GM18502 (cell line): ENCODE results near the gene TOX2.

Experiments used
- ATAC-seq: cut with Tn5 transposase; IDR thresholded peaks from one replicate; pipeline ENCODE4 v1.9.1; 2021; ENCODE audit warnings: mild to moderate bottlenecking; ENCODE audit not compliant: unreplicated experiment, poor library complexity

Gene TOX2, protein sequence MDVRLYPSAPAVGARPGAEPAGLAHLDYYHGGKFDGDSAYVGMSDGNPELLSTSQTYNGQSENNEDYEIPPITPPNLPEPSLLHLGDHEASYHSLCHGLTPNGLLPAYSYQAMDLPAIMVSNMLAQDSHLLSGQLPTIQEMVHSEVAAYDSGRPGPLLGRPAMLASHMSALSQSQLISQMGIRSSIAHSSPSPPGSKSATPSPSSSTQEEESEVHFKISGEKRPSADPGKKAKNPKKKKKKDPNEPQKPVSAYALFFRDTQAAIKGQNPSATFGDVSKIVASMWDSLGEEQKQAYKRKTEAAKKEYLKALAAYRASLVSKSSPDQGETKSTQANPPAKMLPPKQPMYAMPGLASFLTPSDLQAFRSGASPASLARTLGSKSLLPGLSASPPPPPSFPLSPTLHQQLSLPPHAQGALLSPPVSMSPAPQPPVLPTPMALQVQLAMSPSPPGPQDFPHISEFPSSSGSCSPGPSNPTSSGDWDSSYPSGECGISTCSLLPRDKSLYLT

DNA sequence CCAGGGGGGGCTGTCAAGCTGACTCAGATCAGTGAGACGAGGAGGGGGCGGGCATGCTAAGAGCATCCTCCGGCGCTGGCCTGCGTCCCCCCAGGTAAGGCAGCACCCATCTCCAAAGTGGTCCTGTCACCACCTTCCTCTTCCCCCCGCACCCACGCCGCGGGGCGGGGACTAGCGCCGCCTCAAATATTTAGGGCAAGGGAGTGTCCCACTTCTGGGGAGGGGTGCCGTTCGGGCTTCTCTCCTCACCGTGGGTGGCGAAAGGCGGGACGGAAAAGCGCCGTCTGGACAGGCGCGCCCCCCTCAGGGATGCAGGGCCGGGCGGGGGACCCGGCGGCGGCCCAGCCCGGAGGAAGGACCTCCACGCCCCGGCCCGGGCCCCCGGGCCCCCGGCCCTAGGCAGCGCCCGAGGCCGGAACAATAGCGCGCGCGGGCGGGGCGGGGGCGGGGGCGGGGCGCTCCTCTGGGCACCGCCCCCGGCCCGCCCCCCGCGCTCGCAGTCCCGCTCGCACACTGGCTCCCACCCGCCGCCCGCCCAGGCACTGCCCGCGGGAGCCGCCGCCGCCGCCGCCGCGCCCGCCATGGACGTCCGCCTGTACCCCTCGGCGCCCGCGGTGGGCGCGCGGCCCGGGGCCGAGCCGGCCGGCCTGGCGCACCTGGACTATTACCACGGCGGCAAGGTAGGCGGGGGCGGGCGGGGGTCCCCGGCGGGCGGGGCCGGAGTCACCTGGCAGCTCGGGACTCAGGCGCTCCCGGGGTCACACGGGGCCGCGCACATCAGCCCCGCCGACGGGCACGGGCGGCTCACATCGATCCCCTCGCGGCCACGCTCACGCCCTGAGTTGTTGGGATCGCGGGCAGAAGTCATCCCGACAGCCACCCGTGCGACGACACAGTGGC lies at the start of gene TOX2:
Gene TOX2 (plus strand): TSS at position 542 of the 900 bp plus-strand sequence. CDS start 40 bp downstream, at position 582.
- ATAC-seq = peak; percentile 58

DNA sequence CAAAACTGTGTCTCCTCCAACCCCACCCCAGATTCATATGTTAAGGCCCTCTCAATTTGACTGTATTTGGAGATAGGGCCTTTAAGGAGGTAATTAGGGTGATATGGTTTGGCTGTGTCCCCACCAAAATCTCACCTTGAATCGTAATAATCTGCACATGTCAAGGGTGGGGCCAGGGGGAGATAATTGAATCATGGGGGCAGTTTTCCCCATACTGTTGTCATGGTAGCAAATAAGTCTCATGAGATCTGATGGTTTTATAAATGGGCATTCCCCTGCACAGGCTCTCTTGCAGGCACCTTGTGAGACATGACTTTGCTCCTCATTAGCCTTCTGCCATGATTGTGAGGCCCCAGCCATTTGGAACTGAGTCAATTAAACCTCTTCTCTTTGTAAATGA lies 46.6 kb upstream of the TOX2 start:
- no peak for ATAC-seq

DNA sequence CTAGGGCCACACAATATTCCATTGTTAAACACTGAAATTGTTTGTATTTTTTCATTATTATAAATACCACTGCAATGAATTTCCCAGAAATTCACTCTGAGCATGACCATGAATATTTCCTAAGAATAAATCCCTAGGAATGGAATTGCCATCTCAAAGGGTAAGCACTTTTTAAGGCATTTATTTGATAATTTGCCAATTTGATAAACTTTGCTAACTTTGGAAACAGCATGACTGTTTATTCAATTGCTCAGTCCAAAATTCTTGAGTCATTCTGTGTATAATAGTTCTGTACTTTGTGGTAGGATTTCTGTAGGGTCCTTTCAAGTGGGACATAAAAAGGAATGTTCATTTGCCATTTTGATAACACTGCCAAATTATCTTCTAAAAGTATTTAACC lies 44.2 kb upstream of the TOX2 start:
- no peak for ATAC-seq

DNA sequence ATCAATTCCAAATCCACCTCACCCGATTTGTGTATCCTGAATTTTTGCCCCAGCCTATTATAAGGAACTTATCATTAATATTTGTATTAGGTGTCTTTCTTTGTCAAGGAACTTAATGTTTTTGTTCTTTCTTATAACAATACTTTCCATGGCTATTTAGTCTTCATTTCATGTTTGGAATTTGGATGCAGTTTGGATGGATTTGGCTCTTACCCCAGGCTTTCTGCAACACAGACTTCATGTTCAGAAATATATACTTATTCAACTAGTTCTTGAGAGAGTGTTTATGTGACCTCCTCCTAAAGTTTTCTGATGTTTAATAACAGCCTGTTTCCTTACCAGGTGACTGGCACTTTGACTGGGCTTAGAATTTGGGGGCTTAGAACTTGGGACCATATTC lies 35.9 kb upstream of the TOX2 start:
- no peak for ATAC-seq

DNA sequence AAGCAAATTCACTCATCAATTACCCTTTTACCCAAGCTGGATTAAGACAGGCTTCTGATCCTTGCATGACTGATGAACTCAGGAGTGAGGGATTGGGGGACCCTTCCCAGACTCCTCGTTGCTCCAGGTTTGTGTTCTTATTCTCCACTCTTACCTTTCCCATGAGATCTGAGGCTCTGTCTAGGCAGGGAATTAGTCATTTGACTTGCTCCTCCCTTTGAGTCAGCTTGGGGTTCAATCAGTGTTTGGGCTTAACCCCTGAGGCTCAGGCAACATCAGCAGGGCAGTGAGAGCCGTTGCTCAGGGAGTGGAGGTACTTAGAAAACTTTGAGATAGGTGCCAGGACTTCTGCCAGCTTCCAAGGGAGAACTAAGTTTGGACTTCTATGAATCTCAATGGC lies 20.7 kb upstream of the TOX2 start:
- no peak for ATAC-seq

DNA sequence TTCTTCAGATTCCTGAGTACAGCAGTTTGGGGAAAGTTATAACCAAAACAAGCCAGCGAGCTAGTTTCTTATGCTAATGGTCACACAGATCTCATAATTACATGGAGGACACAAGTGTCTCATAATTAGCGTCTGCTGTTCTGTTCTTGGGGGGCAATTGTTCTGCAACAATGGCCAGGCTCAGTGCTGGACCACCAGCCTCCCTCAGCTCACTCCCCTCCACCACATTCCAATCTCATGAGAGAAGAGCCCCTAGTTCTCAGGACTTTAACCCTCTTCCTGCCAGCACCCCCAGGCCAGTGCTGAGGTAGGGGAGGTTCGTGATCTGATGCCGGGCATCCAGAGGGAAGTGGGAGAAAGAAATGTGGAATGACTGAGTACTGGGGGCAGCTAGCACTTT lies 20.2 kb upstream of the TOX2 start:
- ATAC-seq = no peak

DNA sequence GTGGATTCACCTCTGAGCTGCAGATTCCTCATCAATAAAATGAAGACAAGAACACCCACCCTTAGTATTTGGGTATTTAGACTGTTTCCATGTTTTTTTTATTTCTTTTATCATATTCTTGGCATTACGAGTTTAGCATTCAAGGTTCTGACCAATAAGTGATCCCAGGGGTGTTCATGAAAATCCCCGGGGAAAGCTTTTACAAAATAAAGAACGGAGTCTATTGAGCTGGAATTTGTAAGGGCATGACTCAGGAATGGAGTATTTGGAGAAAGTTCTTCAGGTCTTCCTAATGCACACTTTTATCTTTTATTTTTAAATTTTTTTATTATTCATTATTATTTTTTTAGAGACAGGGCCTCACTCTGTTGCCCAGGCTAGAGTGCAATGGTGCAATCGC lies 19.4 kb upstream of the TOX2 start:
- ATAC-seq = no peak

DNA sequence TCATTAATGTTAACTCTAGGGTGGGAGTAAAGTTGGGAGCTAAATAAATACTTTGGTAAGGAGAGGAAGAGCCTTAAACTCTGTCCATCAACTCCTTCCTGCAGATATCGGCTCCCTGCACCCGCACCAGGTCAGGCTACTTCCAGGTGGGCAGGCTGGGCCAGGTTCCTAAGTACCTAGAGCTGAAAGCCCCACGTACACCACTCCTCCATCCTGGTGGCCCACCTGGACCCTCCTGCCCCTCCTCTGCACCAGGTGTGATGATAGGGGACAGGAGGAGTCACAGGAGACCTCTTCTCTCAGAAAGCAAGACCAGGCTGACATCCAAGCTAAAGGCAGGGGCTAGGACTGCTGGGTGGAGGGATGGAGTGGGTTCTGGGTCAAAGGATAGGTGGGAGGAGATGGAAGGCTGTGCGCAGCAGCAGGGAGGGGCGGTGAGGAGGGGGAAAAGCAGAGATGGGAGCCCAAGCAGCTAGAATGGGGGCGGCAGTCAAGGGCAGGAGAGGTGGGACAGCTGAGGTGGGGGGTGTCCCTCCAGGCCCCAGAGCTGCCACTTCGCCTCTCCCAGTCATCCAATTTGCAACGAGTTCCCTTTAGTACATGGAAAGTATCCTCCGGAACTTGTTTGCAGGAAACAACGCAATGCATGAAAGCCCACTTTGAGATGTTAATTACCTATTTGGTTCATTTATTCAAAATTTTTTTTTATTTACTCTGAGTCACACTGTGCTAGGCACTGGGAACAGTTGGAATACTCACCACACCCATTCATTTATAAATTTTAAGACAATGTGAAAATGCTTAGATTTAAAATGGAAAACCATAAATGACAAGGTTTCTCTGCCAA lies 15.2 kb upstream of the TOX2 start:
- ATAC-seq = no peak

DNA sequence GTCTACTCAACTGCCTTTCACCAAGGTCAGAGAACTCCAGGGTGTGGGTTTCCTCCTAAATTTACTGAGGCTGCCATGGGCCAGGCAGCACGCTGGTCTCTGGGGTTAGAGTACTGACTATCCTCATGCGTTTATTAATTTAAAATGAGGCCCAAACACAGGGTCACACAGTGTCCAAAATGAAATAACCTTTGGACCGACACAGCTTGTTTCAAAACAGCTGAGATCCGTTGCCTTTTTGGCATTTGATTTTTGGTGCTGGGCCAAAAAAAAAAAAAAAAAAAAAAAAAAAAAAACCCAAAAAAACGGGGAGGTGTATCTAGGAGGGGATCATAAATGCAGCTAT lies 14.6 kb upstream of the TOX2 start:
- no peak for ATAC-seq

DNA sequence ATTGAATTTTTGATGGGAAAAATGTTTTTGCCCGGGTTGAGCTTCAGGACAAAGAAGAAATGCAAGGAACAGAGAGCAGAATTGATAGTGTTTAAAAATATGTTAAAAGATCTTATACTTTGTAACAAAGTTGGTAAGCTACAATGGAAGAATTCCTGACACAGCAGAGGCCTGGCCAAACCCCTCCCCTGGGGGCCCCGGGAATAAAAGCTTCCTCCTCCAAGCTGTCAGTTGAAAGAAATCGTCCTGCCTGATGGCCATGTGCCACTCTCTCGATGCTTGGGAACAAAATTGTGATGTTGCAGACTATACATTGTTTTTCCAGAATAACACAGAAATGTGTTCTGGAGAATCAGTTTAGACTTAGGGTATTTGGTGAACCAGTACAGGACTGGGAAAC lies 14.2 kb upstream of the TOX2 start:
- no peak for ATAC-seq

DNA sequence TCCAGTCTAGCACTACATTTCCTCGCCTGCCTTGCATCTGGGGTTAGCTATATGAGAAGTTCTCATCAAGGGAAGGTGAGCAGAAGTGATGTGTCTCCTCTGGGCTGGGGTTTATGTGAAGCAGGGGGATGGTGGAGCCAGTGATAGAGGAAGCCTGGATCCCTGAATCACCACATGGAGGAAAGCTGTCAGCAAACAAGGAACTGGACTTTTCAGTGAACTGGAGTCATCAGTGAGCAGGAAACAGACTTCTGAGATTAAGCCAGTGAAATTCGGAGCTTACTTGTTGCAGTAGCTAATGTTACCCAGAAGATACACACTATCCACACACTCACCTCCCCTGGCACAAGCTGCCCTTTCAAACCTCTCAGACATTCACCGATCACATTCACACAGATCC lies 13.4 kb upstream of the TOX2 start:
- no peak for ATAC-seq

DNA sequence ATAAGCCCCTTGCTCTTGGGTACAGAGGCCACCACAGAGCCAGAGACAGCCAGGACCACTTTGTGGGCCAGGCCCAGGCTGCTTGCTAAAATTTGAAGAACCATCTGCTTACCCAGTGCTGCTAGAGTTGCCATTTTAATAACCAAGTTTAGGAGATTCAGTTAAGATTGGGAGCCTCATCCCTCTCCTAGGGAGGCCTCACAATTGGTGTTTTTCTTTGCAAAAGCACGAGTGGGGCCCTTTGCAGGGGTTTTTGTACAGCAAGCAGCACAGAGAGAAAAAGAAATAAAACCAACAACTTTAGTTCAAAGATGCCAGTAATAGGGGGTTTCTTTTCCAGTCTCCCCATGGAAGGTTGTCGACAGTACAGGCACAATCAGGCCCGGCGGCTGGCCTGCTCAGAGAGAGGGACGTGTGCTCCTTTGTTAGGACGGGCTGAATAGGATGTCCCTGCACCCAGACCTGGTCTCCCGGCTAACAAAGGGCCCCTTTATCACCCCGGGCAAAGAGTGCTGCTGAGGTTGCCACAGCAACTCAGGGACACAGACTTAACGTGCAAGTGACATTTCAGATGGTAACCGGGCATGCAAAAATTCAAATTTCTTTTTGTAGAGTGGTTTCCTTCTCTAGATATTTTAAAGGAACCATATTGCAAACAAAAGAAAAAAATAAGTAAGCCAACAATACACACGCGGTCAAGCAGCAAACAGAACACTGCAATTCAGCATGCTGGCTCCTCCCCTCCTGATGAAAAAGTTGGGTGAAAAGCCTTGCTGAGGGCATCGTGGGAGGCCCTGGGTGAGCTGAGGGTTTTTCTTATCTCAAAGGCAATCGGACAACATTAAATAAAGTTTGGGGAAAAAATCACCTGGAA lies 10.5 kb upstream of the TOX2 start:
- ATAC-seq = no peak

DNA sequence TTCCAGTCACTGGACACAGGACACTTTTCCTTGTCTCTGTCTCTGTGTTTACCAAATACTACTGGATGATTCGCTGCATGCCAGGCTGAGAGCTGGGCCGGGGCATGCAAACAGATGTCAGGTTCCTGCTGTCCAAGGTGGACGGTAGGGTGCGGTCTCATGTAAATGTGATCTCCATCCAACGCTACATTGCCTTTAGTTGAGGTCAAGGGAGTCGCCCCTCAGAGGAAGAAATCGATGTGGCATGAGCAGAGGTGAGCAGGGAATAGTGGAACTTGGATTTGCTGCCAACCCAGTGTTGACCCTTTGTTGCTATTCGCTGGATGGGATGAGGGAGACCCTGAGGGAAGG lies 9.8 kb upstream of the TOX2 start:
- ATAC-seq = no peak

DNA sequence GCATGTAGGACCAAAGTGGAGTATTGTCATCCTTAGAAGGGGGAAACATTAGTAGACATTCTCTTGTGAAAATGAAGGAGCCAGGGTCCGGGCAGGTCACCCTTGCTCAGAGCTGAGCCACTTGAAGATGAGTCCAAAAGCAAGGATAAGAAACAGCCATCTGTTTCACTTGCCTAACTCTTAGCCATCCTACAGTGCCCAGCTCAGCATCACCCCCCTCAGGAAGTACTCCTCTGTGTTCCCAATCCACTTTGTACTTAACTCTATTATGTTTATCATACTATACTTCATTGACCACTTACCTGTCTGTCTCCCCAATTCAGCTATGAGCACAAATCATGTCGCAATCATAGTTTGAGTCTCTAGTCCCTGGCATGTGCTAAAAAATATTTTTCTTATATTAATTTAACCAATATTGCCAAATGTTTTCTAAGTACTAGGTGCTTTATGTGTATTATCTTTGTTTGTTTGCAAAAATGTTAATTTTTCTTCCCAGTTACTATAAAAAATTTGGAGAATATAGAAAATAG lies 8.1 kb upstream of the TOX2 start:
- ATAC-seq = no peak

DNA sequence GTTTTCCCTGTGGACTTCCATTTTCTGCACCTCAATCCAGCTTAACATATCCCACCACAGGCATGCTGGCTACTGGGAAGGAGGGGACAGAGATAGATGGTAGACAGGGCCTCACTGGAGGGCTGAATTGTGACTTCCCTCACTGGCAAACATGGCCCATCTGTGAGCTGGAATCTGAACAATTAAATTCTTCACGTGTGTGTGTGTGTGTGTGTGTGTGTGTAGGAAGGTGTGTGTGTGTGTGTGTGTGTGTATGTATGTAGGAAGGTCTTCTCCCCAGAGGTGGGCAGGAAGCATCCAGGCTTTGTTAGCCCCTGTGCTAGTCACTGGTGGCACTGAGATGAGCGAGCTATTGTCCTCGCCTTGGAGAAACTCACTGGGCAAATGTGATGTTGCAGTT lies 5.4 kb upstream of the TOX2 start:
- ATAC-seq = no peak

DNA sequence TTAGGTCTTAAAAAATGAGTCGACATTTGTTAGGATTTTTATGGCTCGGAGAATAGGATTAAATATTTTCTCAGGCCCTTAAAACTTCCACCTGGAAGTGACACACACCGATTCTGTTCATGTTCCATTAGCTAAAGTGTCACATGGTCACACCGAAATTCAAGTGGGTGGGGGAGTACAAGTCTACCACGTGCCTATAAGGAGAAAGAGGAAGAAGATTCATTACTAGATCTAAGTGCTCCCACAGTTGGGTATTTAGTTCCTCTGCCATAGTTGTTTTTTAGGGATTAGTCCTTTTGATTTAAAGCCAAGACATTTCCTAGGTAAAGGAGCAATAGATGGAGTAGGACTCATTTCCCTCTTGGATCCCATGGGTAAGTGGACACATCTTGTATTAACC lies 4.9 kb upstream of the TOX2 start:
- ATAC-seq = no peak

DNA sequence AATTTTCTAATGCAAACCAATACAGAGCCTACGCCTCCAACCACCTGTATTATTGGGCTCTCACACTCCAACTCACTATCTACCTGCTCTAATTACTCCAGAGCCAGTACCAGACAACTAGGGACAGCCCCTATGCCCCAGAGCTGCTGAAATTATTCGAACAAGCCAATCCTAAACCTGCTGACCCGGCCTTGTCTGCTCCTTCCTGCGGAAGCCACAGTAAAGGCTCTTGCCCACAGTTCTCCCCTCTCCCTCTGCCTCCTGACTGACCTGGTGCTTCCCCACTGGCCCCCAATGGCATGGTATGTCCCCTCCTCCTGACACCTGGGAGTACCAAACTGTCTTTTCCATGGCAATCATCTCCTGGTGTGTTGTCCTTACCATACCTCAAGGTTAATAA lies 4.1 kb upstream of the TOX2 start:
- ATAC-seq = no peak

DNA sequence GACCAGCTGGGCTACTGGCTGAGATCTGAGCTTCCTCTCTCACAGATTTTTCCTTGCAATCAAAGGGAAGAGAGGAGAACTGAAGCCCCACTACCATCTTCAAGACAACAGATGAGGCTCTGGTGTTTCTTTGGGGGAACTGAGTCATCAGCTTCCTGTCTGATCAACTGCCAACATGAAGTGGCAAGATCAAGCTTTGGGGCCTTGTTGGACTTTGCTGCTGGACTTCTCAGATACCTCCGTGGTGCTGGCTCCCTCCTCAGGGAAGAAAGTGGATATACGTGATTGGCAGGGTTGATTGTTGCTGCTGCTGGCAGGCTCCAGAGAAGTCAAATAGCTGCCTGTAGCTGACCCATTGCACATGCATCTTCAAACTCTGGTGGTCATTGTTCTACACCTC lies 3.6 kb upstream of the TOX2 start:
- ATAC-seq = no peak

DNA sequence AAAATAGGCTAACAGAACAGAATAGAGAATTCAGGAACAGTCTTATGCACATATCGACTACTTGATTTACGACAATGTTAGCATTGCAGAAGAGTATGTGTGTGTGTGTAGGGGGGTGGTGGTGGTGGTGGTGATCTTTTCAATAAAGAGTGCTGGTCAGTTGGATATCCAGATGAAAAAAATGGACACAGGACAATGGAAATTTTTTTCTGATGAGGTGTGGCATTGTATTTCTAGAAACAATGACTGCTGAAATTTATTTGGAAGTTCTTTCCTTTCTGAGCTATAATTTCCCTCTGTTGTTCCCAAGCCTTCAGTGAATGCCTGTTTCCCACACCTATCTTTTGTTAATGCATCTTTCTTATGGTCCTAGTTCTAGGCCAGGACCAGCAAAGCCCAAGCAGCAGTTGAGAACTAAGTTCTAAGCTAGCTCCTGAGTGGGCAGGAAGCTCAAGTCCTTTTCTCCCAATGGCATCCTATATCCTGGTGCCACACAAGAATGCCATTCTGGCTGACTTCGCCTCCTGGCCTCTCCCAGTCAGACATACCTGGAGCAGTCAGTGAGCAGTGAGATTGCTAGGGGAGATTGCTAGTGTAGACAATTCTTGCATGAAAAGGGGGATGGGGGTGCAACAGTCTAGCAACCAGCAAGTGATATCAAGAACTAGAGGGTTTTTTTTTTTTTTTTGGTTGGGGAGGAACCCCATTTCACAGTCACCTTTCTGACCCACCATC lies 1.2 kb upstream of the TOX2 start:
- ATAC-seq = no peak
